HG02610 (cell line): ENCODE data around the gene C1QL1.

ENCODE experiments used
- ATAC-seq: cut with Tn5 transposase; IDR thresholded peaks from one replicate; pipeline ENCODE4 v1.9.1; 2021; ENCODE audit warnings: mild to moderate bottlenecking, moderate library complexity; ENCODE audit not compliant: unreplicated experiment

C1QL1 gene

DNA sequence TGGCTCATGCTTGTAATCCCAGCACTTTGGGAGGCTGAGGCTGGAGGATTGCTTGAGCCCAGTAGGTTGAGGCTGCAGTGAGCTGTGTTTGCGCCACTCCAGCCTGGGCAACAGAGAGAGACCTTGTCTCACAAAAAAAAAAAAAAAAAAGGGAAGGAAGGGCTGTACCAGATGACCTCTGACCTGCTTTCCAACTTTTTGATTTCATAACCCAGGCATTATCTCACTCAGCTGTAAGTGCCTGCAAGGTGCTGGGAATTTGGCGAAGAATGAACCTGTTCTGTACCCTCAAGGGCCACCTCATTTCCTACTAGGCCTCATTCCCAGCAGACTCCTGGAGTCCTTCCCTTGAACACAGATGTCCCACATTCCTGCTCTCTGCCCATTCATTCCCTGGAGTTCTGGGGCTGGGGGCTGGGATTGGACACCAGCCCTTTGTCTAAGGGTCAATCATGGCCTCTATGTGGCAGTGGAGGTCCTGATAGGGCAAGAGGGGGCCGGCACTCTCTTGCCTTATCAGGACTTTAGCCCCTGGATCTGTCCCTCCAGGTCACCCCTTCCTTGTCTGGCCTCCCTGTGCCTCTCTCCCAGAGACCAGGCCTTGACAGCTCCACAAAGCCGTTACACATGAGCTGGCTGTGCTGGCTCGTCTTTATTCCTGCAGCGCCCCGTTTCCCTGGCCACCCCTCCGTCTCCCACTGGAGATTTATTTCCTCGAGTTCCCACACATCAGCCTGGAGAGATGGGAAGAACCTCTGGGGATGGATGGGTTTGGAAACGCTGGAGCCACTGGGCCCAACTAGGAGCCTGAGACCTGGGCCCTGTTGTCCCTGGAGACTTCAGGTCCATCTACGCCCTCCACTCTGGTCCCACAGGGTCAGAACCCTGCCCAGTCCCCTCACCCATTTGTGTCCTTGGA, 52.0 kb downstream of the C1QL1 start:
- ATAC-seq = no peak

DNA sequence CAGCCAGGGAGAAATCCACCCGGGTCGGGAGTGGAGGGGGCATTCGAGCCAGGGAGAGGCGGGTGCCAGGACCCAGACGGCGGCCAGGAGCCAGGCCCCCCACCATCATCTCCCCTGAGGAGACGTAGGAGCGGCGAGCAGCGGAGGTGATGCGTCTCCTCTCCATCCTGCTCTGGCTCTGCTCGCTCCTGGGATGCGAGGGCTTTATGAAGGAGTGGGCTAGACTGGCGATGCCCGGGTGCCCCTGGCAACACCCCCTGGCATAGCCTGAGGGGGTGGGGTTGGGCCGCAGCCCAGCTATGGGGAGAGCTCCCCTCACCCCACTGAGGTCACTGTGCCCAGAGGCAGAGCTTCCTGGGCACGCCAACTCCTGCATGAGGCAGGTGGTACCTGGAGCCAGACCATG, 52.8 kb downstream of the C1QL1 start, which contains the start of gene GFAP:
Gene GFAP, minus strand, starts transcription at position 180 of the 406 bp plus-strand sequence. Its CDS starts 14 bp downstream, at position 166.
- ATAC-seq = no peak

DNA sequence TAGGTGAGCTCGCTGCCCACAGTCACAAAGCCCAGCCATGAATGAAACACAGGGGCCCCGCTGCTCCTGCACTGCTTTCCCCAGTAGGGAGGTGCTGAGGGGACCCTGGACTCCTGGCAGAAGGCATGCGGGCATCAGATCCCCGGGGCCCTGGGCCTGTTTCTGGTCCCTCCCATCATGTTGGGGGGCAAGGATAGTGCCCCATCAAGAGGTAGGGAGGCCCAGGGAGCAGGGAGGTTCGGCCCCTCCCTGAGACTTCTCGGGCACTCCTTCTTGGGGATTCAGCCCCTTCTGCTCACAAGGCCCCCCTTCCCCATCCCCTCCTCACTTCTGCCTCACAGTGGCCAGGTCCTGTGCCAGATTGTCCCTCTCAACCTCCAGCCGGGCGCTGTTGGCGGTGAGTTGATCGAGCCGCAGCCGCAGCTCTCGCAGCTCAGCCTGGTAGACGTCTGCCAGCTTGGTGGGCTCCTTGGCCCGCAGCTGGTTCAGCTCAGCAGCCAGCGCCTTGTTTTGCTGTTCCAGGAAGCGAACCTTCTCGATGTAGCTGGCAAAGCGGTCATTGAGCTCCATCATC, 53.3 kb downstream of the C1QL1 start:
- ATAC-seq = no peak

DNA sequence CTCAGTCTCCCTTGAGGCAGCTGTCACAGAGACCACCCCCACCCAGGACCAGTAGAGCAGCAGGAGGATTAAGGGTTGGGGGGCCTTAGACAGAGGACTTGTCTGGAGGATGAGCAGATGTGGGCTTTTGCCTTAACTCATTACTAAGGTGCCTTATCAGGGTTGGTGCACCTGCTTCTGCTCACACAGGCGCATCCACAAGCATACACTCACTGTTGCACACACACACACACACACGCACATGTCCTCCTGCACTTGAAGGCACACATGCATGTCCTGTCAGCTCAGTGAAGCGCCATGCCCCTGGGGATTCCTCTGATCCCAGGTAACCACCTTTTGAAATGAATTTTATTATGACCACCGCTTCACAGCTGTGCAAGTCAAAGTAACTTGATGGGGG, 54.0 kb downstream of the C1QL1 start:
- no peak for ATAC-seq

DNA sequence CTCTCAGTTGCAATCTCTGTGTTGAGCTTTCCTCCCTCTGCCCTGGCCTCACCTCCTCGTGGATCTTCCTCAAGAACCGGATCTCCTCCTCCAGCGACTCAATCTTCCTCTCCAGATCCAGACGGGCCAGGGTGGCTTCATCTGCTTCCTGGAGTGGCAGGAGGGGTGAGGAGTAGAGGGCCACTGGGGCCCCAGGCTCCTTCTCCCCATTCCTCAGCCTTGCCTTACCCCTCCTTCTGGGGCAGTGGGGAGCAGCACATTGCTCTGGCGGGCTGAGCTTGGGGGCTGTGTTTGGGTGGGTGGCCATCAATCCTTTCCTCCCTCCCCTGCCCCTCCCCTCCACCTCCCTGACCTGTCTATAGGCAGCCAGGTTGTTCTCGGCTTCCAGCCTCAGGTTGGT, 54.4 kb downstream of the C1QL1 start:
- ATAC-seq = no peak

DNA sequence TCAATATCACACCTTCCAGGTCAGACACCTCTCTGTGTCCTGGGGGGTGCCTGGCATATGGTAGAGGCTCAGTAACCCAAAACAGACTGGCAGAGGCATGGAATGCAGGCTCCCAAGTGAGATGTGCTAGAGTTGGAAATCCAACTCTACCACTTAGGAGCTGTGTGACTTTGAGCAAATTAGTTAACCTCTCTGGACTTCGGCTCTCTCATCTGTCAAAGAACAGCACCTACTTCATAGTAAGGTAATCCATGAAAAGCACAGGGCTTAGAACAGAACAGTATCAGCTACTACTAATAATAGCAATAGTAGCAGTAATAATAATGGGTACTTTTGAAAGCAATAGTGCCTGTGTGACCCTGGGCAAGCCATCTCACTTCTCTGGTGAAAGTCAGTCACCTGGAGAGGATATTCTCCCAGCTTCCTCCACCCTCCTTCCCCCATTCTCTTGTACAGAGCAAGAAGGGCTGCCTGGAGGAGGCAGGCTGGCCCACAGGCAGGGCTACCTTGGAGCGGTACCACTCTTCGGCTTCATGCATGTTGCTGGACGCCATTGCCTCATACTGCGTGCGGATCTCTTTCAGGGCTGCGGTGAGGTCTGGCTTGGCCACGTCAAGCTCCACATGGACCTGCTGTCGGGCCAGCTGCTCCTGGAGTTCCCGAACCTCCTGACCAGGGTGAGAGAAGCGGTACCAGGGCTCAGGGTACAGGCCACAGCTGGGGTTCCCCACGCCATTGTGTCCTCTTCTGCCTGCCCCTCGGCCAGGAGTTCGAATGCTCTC, 55.1 kb downstream of the C1QL1 start:
- no peak for ATAC-seq

DNA sequence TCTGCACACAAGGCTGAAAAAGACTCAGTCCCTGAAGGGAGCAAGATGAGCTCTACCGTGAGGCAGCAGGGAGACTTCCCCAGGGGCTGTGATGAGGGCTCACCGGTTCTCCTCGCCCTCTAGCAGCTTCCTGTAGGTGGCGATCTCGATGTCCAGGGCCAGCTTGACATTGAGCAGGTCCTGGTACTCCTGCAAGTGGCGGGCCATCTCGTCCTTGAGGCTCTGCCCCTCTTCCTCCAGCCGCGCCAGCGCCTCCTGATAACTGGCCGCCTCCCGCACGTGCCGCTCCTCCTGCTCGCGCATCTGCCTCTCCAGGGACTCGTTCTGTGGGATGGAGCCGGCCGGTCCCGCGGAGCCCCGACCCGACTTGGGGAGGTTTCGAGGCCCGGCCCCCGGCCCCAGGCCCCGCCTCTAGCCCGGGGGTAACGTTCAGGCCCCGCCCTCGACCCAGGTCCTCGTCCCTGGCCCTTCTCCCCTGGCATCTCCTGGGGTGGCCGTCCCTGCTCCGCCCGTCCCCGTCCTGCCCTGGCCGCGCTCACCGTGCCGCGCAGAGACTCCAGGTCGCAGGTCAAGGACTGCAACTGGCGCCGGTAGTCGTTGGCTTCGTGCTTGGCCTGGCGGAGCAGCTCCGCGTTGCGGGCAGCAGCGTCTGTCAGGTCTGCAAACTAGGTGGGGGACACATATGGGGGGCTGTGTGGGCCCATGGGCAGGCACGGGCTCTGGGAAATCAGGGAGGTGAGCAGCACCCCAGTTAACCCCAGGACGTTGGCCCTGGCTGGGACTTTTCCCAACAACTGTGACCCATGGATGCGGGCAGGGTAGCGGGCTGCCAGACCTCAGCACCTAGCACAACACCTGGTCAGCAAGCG, 56.7 kb downstream of the C1QL1 start:
- ATAC-seq = no peak

DNA sequence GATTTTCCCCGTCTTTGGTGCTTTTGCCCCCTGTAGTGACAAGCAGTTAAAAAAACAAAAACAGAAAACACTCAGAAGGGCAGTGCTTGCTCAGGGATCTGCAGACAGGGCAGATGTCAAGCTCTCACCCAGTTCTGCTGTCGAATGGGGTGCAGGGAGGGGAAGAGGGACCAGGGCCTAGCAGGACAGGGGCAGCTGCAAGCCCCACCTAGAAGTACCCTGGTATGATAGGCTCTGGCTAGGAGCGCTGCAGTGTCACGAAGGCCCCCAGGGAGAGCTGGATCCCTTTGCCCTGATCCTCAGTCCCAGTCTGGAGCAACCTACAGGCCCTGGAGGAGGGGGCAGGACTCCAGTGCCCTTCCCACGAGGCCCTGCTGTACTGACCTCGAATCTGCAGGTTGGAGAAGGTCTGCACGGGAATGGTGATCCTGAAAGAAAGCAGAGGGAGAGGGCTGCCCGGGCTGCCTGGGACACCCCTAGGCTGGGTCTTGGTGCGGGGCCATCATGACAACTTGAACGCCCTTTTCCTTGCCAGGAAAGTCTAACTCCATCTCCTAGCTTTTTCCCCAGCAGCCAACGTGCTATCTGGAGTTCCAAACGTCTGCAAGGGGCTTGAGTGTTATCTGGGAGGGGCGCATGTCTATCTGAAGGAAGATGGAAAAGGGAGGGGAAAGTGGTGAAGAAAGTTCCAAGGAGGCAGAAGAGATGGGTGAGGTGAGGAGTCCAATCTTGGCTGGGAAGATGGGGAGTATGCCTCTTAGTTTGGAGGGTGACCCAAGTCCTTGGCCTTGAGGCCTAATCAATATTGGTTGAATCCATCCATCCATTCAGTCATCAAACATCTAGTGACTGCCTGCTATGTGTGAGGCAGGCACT, 57.6 kb downstream of the C1QL1 start:
- no peak for ATAC-seq
